ENCODE data around the gene BFSP1. TPM values are rescaled to one million over a fixed set of nuclear protein-coding genes. Genes with fewer than 3 reads are reported as not detected.

BFSP1 gene
- total RNA-seq, 2 donors from 2014 or later = 9.4 to 12.0 TPM

DNA sequence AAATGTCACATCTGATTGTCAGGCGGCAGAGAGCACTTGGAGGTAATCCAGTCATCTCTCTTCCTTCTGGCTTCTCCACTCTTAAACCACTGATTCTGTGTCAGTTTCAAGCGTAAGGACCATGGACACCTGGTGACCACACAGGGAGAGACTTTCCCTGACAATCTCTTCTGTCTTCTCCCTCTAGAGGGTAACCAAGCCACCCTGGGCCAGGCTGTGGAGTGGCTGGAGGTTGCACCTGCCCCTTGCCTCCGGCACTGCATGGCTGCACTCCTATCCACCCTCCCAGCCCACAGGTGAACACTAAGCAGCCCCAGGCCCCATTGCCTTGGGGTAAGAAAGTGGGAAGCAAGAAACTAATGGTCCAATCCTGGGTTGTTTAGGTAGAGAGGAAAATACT is 78.7 kb downstream of the BFSP1 start:
- Histone ChIP-seq H3K9ac (ENCODE audit: extremely low read depth, low read length, poor library complexity, severe bottlenecking) (no peak overlapping the region), H3K9me3 (ENCODE audit: control insufficient read depth, low read length) (peaks cover 12% of the 10 kb centered on the region), H3K4me1 (ENCODE audit: control insufficient read depth, insufficient read depth, low read length) (peaks cover 5% of the 10 kb centered on the region), H3K4me3 (ENCODE audit: low read length) (no peak overlapping the region), H3K27ac (ENCODE audit: low read depth, low read length) (no peak overlapping the region), H3K27me3 (ENCODE audit: control insufficient read depth, insufficient read depth, low read length, poor library complexity, severe bottlenecking) (no peaks in the 10 kb centered on the region), H3K36me3 (ENCODE audit: control insufficient read depth, insufficient read depth, low read length) (no peaks in the 10 kb centered on the region)
- no peak for DNase-seq
- Mint-ChIP-seq H3K27me3 (ENCODE audit: insufficient read depth) (no peaks in the 10 kb centered on the region), H3K36me3 (ENCODE audit: low read depth) (no peaks in the 10 kb centered on the region), H3K27ac (no peak overlapping the region), H3K4me3 (no peak overlapping the region), H3K9me3 (peaks cover 14% of the 10 kb centered on the region), H3K4me1 (peaks cover 14% of the 10 kb centered on the region)
- 67 to 92% methylated on average over 1 to 2 of the region's 3 CpGs for WGBS, 2 experiments (ENCODE audit: insufficient coverage in 1 of 2, insufficient read length in 1 of 2)
- TF ChIP-seq, protein P1, sequence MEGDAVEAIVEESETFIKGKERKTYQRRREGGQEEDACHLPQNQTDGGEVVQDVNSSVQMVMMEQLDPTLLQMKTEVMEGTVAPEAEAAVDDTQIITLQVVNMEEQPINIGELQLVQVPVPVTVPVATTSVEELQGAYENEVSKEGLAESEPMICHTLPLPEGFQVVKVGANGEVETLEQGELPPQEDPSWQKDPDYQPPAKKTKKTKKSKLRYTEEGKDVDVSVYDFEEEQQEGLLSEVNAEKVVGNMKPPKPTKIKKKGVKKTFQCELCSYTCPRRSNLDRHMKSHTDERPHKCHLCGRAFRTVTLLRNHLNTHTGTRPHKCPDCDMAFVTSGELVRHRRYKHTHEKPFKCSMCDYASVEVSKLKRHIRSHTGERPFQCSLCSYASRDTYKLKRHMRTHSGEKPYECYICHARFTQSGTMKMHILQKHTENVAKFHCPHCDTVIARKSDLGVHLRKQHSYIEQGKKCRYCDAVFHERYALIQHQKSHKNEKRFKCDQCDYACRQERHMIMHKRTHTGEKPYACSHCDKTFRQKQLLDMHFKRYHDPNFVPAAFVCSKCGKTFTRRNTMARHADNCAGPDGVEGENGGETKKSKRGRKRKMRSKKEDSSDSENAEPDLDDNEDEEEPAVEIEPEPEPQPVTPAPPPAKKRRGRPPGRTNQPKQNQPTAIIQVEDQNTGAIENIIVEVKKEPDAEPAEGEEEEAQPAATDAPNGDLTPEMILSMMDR (conservative IDR thresholded peaks at IDR 0.05) = peak; percentile 21

DNA sequence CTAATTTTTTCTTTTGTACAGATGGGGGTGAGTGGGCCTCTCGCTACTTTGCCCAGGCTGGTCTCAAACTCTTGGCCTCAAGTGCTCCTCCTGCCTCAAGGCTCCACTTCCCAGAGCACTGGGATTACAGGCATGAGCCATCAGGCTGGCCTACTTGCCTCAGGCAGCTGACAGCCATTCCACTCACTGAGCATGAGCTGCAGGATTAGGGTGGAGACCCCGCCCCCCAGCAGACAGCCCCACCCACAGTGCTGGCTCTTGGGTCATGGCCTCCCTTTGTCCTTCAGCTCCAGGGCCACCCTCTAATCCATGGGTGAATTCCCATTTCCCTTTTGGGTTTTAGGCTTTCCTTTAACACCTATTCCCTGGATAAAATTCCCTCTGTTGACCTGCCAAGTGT is 82.1 kb downstream of the BFSP1 start:
- TF ChIP-seq, protein P1 (conservative IDR thresholded peaks at IDR 0.05) = no peak

DNA sequence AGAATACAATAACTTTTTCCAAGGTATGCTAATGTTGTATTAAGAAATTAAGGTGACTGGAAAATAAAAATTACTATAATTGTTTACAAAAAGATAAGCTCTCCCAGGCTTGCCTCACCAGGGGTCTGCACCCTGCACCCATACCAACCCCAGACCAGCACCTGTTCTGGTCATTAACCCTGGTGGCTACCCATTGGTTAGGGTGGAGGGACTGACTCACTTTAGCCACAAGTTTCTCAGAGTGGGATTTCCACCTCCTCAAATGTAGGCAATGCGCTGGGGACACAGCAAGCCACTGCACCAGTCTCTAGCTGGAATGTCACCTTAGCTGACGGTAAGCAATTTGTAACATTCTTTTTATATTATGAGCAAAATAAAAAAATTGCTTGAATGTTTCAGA is 83.1 kb downstream of the BFSP1 start:
- 100% methylated on average over 2 of the region's 2 CpGs; no CpG with 5 or more reads in 1 of the 2 experiments for WGBS, 2 experiments (ENCODE audit: insufficient coverage in 1 of 2, insufficient read length in 1 of 2)
- Histone ChIP-seq H3K4me1 (ENCODE audit: control insufficient read depth, insufficient read depth, low read length) (peaks cover 25% of the 10 kb centered on the region), H3K9ac (ENCODE audit: extremely low read depth, low read length, poor library complexity, severe bottlenecking) (no peak overlapping the region), H3K9me3 (ENCODE audit: control insufficient read depth, low read length) (peaks cover 12% of the 10 kb centered on the region), H3K27me3 (ENCODE audit: control insufficient read depth, insufficient read depth, low read length, poor library complexity, severe bottlenecking) (no peaks in the 10 kb centered on the region), H3K36me3 (ENCODE audit: control insufficient read depth, insufficient read depth, low read length) (no peaks in the 10 kb centered on the region), H3K27ac (ENCODE audit: low read depth, low read length) (no peak overlapping the region), H3K4me3 (ENCODE audit: low read length) (no peak overlapping the region)
- DNase-seq = no peak
- Mint-ChIP-seq H3K4me1 (peaks cover 41% of the 10 kb centered on the region), H3K36me3 (ENCODE audit: low read depth) (no peaks in the 10 kb centered on the region), H3K27me3 (ENCODE audit: insufficient read depth) (no peaks in the 10 kb centered on the region), H3K4me3 (no peak overlapping the region), H3K9me3 (peaks cover 14% of the 10 kb centered on the region), H3K27ac (no peak overlapping the region)
- TF ChIP-seq, protein P1 (conservative IDR thresholded peaks at IDR 0.05) = no peak

More for the DNA sequence above, 82.1 kb downstream of the BFSP1 start:
- Histone ChIP-seq H3K27me3 (ENCODE audit: control insufficient read depth, insufficient read depth, low read length, poor library complexity, severe bottlenecking) (no peaks in the 10 kb centered on the region), H3K9me3 (ENCODE audit: control insufficient read depth, low read length) (peaks cover 12% of the 10 kb centered on the region), H3K4me1 (ENCODE audit: control insufficient read depth, insufficient read depth, low read length) (peaks cover 18% of the 10 kb centered on the region), H3K9ac (ENCODE audit: extremely low read depth, low read length, poor library complexity, severe bottlenecking) (no peak overlapping the region), H3K36me3 (ENCODE audit: control insufficient read depth, insufficient read depth, low read length) (no peaks in the 10 kb centered on the region), H3K4me3 (ENCODE audit: low read length) (no peak overlapping the region), H3K27ac (ENCODE audit: low read depth, low read length) (no peak overlapping the region)
- Mint-ChIP-seq H3K4me3 (no peak overlapping the region), H3K27me3 (ENCODE audit: insufficient read depth) (no peaks in the 10 kb centered on the region), H3K27ac (no peak overlapping the region), H3K9me3 (peaks cover 14% of the 10 kb centered on the region), H3K4me1 (peaks cover 32% of the 10 kb centered on the region), H3K36me3 (ENCODE audit: low read depth) (no peaks in the 10 kb centered on the region)
- WGBS, 2 experiments (ENCODE audit: insufficient coverage in 1 of 2, insufficient read length in 1 of 2) = 82 to 83% methylated on average over 1 to 2 of the region's 2 CpGs
- no peak for DNase-seq

Measured in endodermal cell (in vitro differentiated cells).